Activated CD4-positive, alpha-beta memory T cell treated with anti-CD3 and anti-CD28 coated beads, Interleukin-2, amount 10 ng/mL, durations not matched to agents 7 days and 5 days (primary cell): ENCODE data around the gene PIK3C2B. TPM values are rescaled to one million over a fixed set of nuclear protein-coding genes. Genes with fewer than 3 reads are reported as not detected.

Source experiments
- CTCF ChIA-PET: fragments of 350-600 bp; sonication (Branson Sonifier 250); formaldehyde crosslinking; loops from one replicate; lab custom pipeline; 2021; ENCODE audit warnings: antibody characterized with exemption, inconsistent platforms; lab: Charles Lee
- POLR2A ChIA-PET: fragments of 350-600 bp; sonication (Branson Sonifier 250); formaldehyde crosslinking; loops from one replicate; lab custom pipeline; 2021; ENCODE audit warnings: antibody characterized with exemption; lab: Charles Lee
- DNase-seq: peaks from one replicate; pipeline ENCODE4 v3.0.0-alpha.2; 2020
- H3K27ac Mint-ChIP-seq: one replicate; pipeline ENCODE4 v1.8.0; 2021; ENCODE audit warnings: mild to moderate bottlenecking, mixed read lengths
- H3K27me3 Mint-ChIP-seq: one replicate; pipeline ENCODE4 v1.8.0; 2021; ENCODE audit warnings: mixed read lengths
- H3K36me3 Mint-ChIP-seq: one replicate; pipeline ENCODE4 v1.8.0; 2021; ENCODE audit warnings: low read depth, mixed read lengths
- H3K4me1 Mint-ChIP-seq: one replicate; pipeline ENCODE4 v1.8.0; 2021; ENCODE audit warnings: mixed read lengths
- H3K4me3 Mint-ChIP-seq: one replicate; pipeline ENCODE4 v1.8.0; 2021; ENCODE audit warnings: mild to moderate bottlenecking, mixed read lengths
- H3K9me3 Mint-ChIP-seq: one replicate; pipeline ENCODE4 v1.8.0; 2021; ENCODE audit warnings: mixed read lengths
- total RNA-seq, 2 experiments: library from RNA; stranded (reverse); gene quantifications; one replicate each; pipeline ENCODE4 v1.2.3, GENCODE V29; 2021

Gene PIK3C2B, protein sequence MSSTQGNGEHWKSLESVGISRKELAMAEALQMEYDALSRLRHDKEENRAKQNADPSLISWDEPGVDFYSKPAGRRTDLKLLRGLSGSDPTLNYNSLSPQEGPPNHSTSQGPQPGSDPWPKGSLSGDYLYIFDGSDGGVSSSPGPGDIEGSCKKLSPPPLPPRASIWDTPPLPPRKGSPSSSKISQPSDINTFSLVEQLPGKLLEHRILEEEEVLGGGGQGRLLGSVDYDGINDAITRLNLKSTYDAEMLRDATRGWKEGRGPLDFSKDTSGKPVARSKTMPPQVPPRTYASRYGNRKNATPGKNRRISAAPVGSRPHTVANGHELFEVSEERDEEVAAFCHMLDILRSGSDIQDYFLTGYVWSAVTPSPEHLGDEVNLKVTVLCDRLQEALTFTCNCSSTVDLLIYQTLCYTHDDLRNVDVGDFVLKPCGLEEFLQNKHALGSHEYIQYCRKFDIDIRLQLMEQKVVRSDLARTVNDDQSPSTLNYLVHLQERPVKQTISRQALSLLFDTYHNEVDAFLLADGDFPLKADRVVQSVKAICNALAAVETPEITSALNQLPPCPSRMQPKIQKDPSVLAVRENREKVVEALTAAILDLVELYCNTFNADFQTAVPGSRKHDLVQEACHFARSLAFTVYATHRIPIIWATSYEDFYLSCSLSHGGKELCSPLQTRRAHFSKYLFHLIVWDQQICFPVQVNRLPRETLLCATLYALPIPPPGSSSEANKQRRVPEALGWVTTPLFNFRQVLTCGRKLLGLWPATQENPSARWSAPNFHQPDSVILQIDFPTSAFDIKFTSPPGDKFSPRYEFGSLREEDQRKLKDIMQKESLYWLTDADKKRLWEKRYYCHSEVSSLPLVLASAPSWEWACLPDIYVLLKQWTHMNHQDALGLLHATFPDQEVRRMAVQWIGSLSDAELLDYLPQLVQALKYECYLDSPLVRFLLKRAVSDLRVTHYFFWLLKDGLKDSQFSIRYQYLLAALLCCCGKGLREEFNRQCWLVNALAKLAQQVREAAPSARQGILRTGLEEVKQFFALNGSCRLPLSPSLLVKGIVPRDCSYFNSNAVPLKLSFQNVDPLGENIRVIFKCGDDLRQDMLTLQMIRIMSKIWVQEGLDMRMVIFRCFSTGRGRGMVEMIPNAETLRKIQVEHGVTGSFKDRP (N-terminal part only)
- 10 to 100 TPM; 31.0 to 32.0 TPM for total RNA-seq

DNA sequence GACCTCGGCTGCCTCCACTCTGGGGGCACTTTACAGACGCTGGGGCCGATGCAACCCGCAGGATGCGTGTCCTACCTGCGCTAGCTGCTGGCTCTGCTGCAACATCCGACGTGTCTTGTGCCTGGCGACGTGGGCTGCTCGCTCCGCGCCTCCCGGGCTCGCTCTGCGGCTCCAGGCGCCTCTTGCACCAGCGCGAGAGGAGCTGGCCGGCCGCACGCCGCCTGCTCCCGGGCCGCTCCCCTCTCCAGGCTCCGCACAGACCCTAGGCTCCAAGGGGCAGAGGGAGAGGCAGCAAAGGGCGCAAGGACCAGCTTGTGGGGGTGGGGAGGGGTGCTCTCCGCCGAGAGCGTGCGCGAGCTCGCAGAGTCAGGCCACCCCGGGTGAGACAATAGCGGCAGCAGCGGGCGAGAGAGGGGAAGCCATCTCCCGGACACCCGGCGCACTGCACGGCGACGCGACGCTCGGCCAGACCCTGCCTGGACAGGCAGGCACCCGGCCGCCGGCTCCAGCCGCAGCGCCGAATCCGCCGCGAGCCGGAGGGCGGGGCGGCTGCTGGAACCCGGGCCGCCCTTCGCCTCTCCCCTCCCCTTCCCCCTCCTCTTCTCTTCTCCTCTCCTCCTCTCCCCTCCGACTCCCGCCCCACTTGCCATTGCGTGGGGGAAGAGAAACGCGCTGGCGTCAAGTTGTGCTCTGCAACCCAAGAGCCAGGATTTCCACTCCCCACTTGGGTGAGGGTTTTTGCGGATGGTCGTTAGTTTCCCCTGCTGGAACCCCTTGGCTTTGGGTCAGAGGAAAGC lies at the start of gene PIK3C2B:
Gene PIK3C2B, minus strand, starts transcription at position 525 of the 797 bp plus-strand sequence. CDS start 25,003 bp downstream, outside the sequence.
- peak within 1 kb of the TSS; percentile 88 for H3K4me3 Mint-ChIP-seq
- peak within 1 kb of the TSS; percentile 84 for H3K27ac Mint-ChIP-seq
- peak; percentile 77 for DNase-seq
- ChIA-PET POLR2A (interaction anchor here (0.5 to 4.4 kb wide), 26 partner anchors 9 to 123 kb away, joined by 3 to 57 read pairs (median 5); partner anchors contain the start of gene MDM4), CTCF (interaction anchor here (0.6 to 19.8 kb wide), 24 partner anchors 9 to 327 kb away, joined by 3 to 519 read pairs (median 6); partner anchors contain the start of gene MDM4)
- H3K9me3 Mint-ChIP-seq, result no peaks in the 10 kb centered on the region
- H3K36me3 Mint-ChIP-seq, result peaks cover 7% of the 10 kb centered on the region
- peaks cover 58% of the 10 kb centered on the region for H3K4me1 Mint-ChIP-seq
- H3K27me3 Mint-ChIP-seq, result no peaks in the 10 kb centered on the region

DNA sequence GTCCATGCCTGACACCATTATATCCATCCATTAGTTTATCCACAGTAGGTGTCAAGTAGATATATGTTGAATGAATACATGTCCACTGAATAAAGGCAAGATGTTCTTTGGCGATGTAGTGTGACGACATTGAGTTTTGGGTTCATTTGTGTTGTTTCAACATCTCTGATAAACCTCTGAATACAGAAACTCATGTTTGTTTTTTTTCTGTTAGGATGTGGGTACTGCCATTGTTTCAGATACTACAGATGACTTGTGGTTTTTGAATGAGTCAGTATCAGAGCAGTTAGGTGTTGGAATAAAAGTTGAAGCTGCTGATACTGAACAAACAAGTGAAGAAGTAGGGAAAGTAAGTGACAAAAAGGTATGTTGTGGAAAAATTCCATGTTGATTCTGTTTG lies 49.7 kb upstream of the PIK3C2B start:
- H3K9me3 Mint-ChIP-seq, result peaks cover 3% of the 10 kb centered on the region
- H3K4me3 Mint-ChIP-seq, result peak overlapping the region; percentile 33
- ChIA-PET POLR2A (interaction anchor here (0.6 to 4.6 kb wide), 12 partner anchors 13 to 1577 kb away, joined by 3 to 73 read pairs (median 5); partner anchors contain the start of gene MDM4), CTCF (interaction anchor here (0.8 to 2.5 kb wide), 7 partner anchors 17 to 263 kb away, joined by 3 to 12 read pairs (median 8); partner anchors contain the start of gene MDM4)
- H3K36me3 Mint-ChIP-seq, result peaks cover 90% of the 10 kb centered on the region
- peaks cover 54% of the 10 kb centered on the region for H3K4me1 Mint-ChIP-seq
- DNase-seq, result no peak
- H3K27me3 Mint-ChIP-seq, result no peaks in the 10 kb centered on the region
- H3K27ac Mint-ChIP-seq, result peak overlapping the region; percentile 86

DNA sequence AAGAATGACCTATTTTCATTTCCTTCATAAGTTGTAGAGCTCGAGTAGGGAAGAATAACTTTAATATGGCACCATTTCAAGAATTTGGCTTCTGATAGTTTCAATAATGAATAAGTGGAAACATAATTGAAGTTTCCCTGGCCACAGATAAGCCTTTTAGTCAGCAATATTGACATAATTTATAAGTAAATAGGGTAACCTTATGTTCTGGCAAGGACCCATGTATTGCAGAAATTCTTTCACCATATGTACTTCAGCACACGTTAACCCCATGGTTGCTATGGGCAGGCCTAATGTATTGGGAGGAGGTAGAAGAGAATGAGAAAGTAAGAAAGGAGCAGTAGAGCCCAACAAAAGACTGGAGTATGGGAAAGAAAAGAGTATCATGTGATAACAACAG lies 47.0 kb upstream of the PIK3C2B start:
- H3K4me3 Mint-ChIP-seq, result no peak overlapping the region
- POLR2A ChIA-PET, result interaction anchor here (1.5 kb wide), 1 partner anchor 25 kb away, joined by 11 read pairs; the partner anchor contains the start of gene MDM4
- H3K36me3 Mint-ChIP-seq, result peaks cover 87% of the 10 kb centered on the region
- peaks cover 3% of the 10 kb centered on the region for H3K9me3 Mint-ChIP-seq
- CTCF ChIA-PET, result interaction anchor here (1.2 kb wide), 1 partner anchor 25 kb away, joined by 3 read pairs; the partner anchor contains the start of gene MDM4
- DNase-seq, result no peak
- peaks cover 49% of the 10 kb centered on the region for H3K4me1 Mint-ChIP-seq
- no peaks in the 10 kb centered on the region for H3K27me3 Mint-ChIP-seq
- H3K27ac Mint-ChIP-seq, result no peak overlapping the region

DNA sequence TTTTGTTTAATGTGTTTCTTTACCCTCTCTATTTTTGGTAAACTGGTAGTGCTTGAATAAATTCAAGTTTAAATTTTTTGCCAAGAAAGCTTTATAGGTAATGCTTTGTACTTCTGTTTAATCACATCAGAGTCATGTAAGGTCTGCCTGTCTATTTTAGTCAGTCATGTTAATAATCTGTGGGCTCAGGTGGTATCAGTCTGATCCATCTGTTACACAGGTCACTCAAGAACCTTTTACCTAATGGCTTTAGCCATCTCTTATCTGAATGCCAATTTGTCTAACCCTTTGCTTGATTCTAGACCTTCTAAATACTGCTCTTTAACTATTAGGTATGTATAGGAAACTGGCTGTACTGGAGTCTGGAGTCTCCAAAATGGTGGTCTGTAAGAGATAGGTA lies 38.2 kb upstream of the PIK3C2B start:
- CTCF ChIA-PET, result interaction anchor here (0.8 to 1.0 kb wide), 2 partner anchors 11 to 17 kb away, joined by 3 to 4 read pairs; partner anchors contain the start of gene MDM4

DNA sequence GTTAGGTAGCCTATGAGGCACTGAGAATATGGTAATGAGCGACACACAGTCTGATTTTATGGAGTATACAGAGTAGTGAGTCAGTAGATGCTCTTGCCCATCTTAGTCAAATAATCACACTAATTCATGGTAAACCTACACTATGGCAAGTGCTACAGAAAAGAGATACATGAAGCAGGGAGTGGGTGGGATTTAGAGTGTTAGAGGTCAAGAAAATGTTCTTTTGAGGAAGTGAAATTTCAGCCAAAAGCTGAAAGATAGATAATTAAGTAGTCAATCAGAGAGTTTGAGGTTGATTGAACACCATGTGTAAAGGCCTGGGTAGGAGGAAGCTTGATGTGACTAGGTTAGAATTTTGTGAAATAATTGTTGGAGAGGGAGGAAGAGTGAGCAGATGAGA lies 36.3 kb upstream of the PIK3C2B start:
- Mint-ChIP-seq H3K27me3 (no peaks in the 10 kb centered on the region), H3K27ac (no peak overlapping the region), H3K9me3 (no peaks in the 10 kb centered on the region), H3K4me3 (no peak overlapping the region), H3K36me3 (peaks cover 64% of the 10 kb centered on the region), H3K4me1 (no peaks in the 10 kb centered on the region)
- POLR2A ChIA-PET, result interaction anchor here (0.7 to 9.1 kb wide), 5 partner anchors 9 to 14 kb away, joined by 3 to 50 read pairs (median 6); partner anchors contain the start of gene MDM4
- CTCF ChIA-PET, result interaction anchor here (0.6 to 1.3 kb wide), 3 partner anchors 35 to 276 kb away, joined by 3 to 4 read pairs (median 3); no protein-coding TSS in a partner anchor
- DNase-seq, result no peak

More for the DNA sequence above, 38.2 kb upstream of the PIK3C2B start:
- DNase-seq, result no peak
- H3K36me3 Mint-ChIP-seq, result peaks cover 71% of the 10 kb centered on the region
- no peaks in the 10 kb centered on the region for H3K27me3 Mint-ChIP-seq
- no peaks in the 10 kb centered on the region for H3K9me3 Mint-ChIP-seq
- peaks cover 2% of the 10 kb centered on the region for H3K4me1 Mint-ChIP-seq
- no peak overlapping the region for H3K4me3 Mint-ChIP-seq
- POLR2A ChIA-PET, result interaction anchor here (0.5 to 2.7 kb wide), 3 partner anchors 16 to 1523 kb away, joined by 4 to 10 read pairs (median 4); partner anchors contain the start of gene MDM4
- no peak overlapping the region for H3K27ac Mint-ChIP-seq

DNA sequence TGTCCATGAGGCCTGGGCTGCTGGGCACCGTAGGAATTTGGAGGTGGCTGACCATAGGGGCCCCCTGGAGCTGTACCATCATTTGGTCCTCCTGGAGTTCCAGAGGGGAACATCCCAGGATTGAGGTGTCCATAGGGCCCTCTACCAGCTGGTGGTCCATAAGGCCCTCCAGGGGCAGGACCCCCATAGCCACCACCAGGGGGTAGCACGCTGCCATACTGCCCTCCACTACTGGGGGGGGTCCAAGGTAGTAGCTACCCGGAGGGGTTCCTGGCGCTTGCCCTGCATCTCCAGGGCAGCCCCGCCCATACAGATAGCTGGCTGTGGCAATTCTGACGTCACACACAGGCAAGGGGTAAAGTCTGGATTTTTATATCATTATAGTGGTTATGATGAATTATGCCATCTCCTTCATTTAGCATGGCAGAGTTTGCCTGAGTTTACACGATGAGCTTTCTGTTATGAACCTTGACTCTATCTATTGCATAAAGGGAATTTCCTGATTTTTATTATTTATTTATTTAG lies 34.8 kb upstream of the PIK3C2B start:
- ChIA-PET POLR2A (interaction anchor here (9.1 kb wide), 1 partner anchor 13 kb away, joined by 50 read pairs; the partner anchor contains the start of gene MDM4), CTCF (interaction anchor here (1.2 to 4.0 kb wide), 3 partner anchors 13 to 37 kb away, joined by 3 to 14 read pairs (median 4); partner anchors contain the start of gene MDM4)
- no peak overlapping the region for H3K4me3 Mint-ChIP-seq
- peaks cover 71% of the 10 kb centered on the region for H3K36me3 Mint-ChIP-seq
- H3K9me3 Mint-ChIP-seq, result peaks cover 3% of the 10 kb centered on the region
- H3K4me1 Mint-ChIP-seq, result peaks cover 5% of the 10 kb centered on the region
- no peaks in the 10 kb centered on the region for H3K27me3 Mint-ChIP-seq
- H3K27ac Mint-ChIP-seq, result no peak overlapping the region
- DNase-seq, result no peak

DNA sequence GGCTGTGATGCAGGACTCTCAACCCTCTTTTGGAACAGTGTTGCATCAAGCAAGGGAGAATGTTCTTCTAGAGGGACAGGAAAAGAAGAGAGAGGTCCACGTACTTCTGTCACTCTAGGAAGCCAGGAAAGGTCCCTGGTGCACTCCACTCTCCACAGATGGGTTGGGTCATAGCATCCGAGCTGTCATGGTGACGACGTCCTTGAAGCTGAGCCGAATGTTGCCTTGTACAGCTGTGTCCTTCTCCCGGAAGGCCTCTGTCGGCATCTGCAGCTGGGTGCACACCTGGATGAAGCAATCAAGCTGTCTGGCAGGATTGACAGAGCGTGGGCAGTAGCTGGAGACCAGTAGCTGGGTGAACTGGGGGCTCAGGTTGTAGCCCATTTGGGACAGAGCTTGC lies 34.1 kb upstream of the PIK3C2B start:
- H3K27ac Mint-ChIP-seq, result no peak overlapping the region
- CTCF ChIA-PET, result interaction anchor here (1.0 to 4.0 kb wide), 4 partner anchors 9 to 38 kb away, joined by 3 to 14 read pairs (median 6); partner anchors contain the start of gene MDM4
- no peak for DNase-seq
- peaks cover 7% of the 10 kb centered on the region for H3K9me3 Mint-ChIP-seq
- H3K36me3 Mint-ChIP-seq, result peaks cover 70% of the 10 kb centered on the region
- H3K27me3 Mint-ChIP-seq, result no peaks in the 10 kb centered on the region
- H3K4me3 Mint-ChIP-seq, result no peak overlapping the region
- POLR2A ChIA-PET, result interaction anchor here (1.4 to 9.1 kb wide), 2 partner anchors 12 to 48 kb away, joined by 3 to 50 read pairs; partner anchors contain the start of gene MDM4
- peaks cover 9% of the 10 kb centered on the region for H3K4me1 Mint-ChIP-seq

DNA sequence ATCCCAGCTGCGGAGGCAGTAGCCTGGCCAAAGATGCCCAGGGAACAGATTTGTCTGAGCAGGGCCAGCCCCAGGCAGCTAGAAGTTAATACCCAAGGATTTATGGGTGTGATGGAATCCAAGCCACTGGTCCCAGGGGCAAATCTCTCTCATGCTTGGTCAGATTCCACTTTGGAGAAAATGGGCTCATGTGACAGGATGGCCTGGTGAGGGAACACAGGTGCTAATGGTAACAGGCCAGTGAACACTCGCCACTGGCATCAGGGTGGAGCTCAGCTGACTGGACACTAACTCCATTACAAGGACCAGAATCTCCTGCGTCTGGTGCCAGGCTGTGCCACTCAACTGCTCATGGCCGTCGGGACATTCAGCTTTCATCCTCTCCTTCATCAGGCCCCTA lies 33.6 kb upstream of the PIK3C2B start:
- POLR2A ChIA-PET, result interaction anchor here (1.4 to 9.1 kb wide), 3 partner anchors 12 to 47 kb away, joined by 3 to 50 read pairs (median 13); partner anchors contain the start of gene MDM4
- Mint-ChIP-seq H3K27me3 (no peaks in the 10 kb centered on the region), H3K4me1 (peaks cover 12% of the 10 kb centered on the region), H3K4me3 (no peak overlapping the region), H3K9me3 (peaks cover 8% of the 10 kb centered on the region), H3K36me3 (peaks cover 73% of the 10 kb centered on the region), H3K27ac (no peak overlapping the region)
- DNase-seq, result no peak
- CTCF ChIA-PET, result interaction anchor here (0.6 to 4.0 kb wide), 5 partner anchors 9 to 73 kb away, joined by 3 to 14 read pairs (median 3); partner anchors contain the start of gene MDM4

DNA sequence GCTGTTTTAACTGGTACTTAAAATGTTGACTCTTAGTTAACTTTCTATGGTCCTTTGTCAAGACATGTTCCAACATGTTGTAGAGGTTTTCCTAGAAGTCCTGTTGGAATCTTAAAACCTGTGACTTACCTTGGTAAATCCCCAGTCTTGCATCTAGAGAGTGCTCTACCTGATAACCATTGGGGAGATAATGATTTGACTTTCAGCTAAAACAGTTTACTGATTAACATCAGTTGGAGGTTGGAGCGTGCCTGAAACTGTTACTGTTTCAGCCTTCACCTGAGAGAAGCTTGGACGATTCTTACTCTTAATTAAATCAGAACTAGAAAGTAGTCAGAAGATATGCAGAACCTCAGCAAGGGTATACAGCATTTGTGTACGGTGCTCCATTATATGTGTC lies 30.4 kb upstream of the PIK3C2B start:
- DNase-seq, result no peak
- H3K27ac Mint-ChIP-seq, result peak overlapping the region; percentile 45
- H3K4me1 Mint-ChIP-seq, result peaks cover 31% of the 10 kb centered on the region
- ChIA-PET POLR2A (interaction anchor here (1.3 to 9.1 kb wide), 4 partner anchors 8 to 20 kb away, joined by 4 to 50 read pairs (median 12); partner anchors contain the start of gene MDM4), CTCF (interaction anchor here (1.0 to 2.3 kb wide), 4 partner anchors 9 to 282 kb away, joined by 3 to 11 read pairs (median 4); partner anchors contain the start of gene MDM4)
- no peak overlapping the region for H3K4me3 Mint-ChIP-seq
- H3K36me3 Mint-ChIP-seq, result peaks cover 61% of the 10 kb centered on the region
- no peaks in the 10 kb centered on the region for H3K27me3 Mint-ChIP-seq
- H3K9me3 Mint-ChIP-seq, result peaks cover 11% of the 10 kb centered on the region

DNA sequence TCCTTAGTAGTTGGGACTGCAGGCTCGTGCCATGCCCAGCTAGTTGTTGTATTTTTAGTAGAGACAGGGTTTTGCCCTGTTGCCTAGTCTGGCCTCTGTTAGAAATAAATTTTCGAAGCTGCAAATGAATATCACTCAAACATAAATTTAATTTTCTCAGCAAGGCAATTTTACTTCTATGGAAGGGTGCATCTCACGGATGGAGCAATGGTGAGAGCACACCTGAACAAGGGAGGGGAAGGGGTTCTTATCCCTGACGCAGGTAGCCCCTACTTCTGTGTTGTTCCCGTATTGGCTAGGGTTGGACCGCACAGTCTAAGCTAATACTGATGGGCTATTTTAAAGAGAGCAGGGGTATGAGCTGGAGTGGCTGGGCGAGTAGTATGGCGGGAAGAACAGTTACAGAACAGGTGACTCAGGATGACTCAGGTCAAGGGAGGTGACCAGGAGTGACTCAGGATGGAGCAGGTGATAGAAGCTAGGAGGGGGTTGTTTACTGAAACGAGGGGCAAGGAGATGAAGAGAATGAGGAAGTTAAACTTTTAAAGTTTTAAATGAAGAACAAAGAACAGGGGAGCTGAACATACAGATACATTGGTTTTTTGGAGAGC lies 29.1 kb upstream of the PIK3C2B start:
- no peak overlapping the region for H3K4me3 Mint-ChIP-seq

More for the DNA sequence above, 29.1 kb upstream of the PIK3C2B start:
- Mint-ChIP-seq H3K27ac (peak overlapping the region; percentile 7), H3K4me1 (peaks cover 42% of the 10 kb centered on the region), H3K27me3 (no peaks in the 10 kb centered on the region), H3K9me3 (peaks cover 11% of the 10 kb centered on the region), H3K36me3 (peaks cover 64% of the 10 kb centered on the region)
- CTCF ChIA-PET, result interaction anchor here (0.9 to 2.3 kb wide), 2 partner anchors 77 to 284 kb away, joined by 3 to 11 read pairs; no protein-coding TSS in a partner anchor
- no peak for DNase-seq
- POLR2A ChIA-PET, result interaction anchor here (0.9 to 9.1 kb wide), 3 partner anchors 7 to 21 kb away, joined by 3 to 50 read pairs (median 4); partner anchors contain the start of gene MDM4
